ENCODE data around the gene ARHGAP33.

The ARHGAP33 gene

GRCh38 chr19:35779033-35779432 is 3.7 kb downstream of the ARHGAP33 start:
- no peak for TF ChIP-seq POLR2AphosphoS5 (IDR thresholded peaks at IDR 0.05; ENCODE audit: low read depth, low read length)
- no peak for TF ChIP-seq FOXP2 (optimal IDR thresholded peaks at IDR 0.05; ENCODE audit: borderline replicate concordance, extremely low read depth, extremely low read length, insufficient read depth)
- no peak for TF ChIP-seq SIN3A (IDR thresholded peaks at IDR 0.05; ENCODE audit: borderline replicate concordance, insufficient read depth, low read length)
- no peak for TF ChIP-seq TAF1 (IDR thresholded peaks at IDR 0.05; ENCODE audit: borderline replicate concordance, insufficient read depth, low read length)
- no peak for TF ChIP-seq REST (IDR thresholded peaks at IDR 0.05; ENCODE audit: insufficient read depth in 1 of 2, low read depth in 2 of 2, low read length in 2 of 2)

- TF ChIP-seq POLR2AphosphoS5 (IDR thresholded peaks at IDR 0.05; ENCODE audit: low read depth, low read length) (no peak), SIN3A (IDR thresholded peaks at IDR 0.05; ENCODE audit: borderline replicate concordance, insufficient read depth, low read length) (no peak), FOXP2 (optimal IDR thresholded peaks at IDR 0.05; ENCODE audit: borderline replicate concordance, extremely low read depth, extremely low read length, insufficient read depth) (no peak), REST (IDR thresholded peaks at IDR 0.05; ENCODE audit: insufficient read depth in 1 of 2, low read depth in 2 of 2, low read length in 2 of 2) (no peak), TAF1 (IDR thresholded peaks at IDR 0.05; ENCODE audit: borderline replicate concordance, insufficient read depth, low read length) (no peak)
Measured at GRCh38 chr19:35780058-35780457, 4.7 kb downstream of the ARHGAP33 start.

GRCh38 chr19:35780717-35781116 is 5.4 kb downstream of the ARHGAP33 start:
- TF ChIP-seq TAF1 (IDR thresholded peaks at IDR 0.05; ENCODE audit: borderline replicate concordance, insufficient read depth, low read length) (no peak), FOXP2 (optimal IDR thresholded peaks at IDR 0.05; ENCODE audit: borderline replicate concordance, extremely low read depth, extremely low read length, insufficient read depth) (no peak), REST (IDR thresholded peaks at IDR 0.05; ENCODE audit: insufficient read depth in 1 of 2, low read depth in 2 of 2, low read length in 2 of 2) (no peak), POLR2AphosphoS5 (IDR thresholded peaks at IDR 0.05; ENCODE audit: low read depth, low read length) (no peak), SIN3A (IDR thresholded peaks at IDR 0.05; ENCODE audit: borderline replicate concordance, insufficient read depth, low read length) (no peak)

GRCh38 chr19:35781650-35782049 is 6.3 kb downstream of the ARHGAP33 start:
- TF ChIP-seq SIN3A (IDR thresholded peaks at IDR 0.05; ENCODE audit: borderline replicate concordance, insufficient read depth, low read length) (no peak), FOXP2 (optimal IDR thresholded peaks at IDR 0.05; ENCODE audit: borderline replicate concordance, extremely low read depth, extremely low read length, insufficient read depth) (no peak), TAF1 (IDR thresholded peaks at IDR 0.05; ENCODE audit: borderline replicate concordance, insufficient read depth, low read length) (no peak)

GRCh38 chr19:35782589-35782988 is 7.2 kb downstream of the ARHGAP33 start:
- TF ChIP-seq TAF1 (IDR thresholded peaks at IDR 0.05; ENCODE audit: borderline replicate concordance, insufficient read depth, low read length) (no peak), POLR2AphosphoS5 (IDR thresholded peaks at IDR 0.05; ENCODE audit: low read depth, low read length) (no peak), SIN3A (IDR thresholded peaks at IDR 0.05; ENCODE audit: borderline replicate concordance, insufficient read depth, low read length) (no peak), REST (IDR thresholded peaks at IDR 0.05; ENCODE audit: insufficient read depth in 1 of 2, low read depth in 2 of 2, low read length in 2 of 2) (no peak), FOXP2 (optimal IDR thresholded peaks at IDR 0.05; ENCODE audit: borderline replicate concordance, extremely low read depth, extremely low read length, insufficient read depth) (no peak)

Data from PFSK-1 (cell line).